HG02798 (cell line): ENCODE data around the gene FUT1.

Source experiments
- ATAC-seq: cut with Tn5 transposase; IDR thresholded peaks from one replicate; pipeline ENCODE4 v1.9.1; 2021; ENCODE audit warnings: mild to moderate bottlenecking; ENCODE audit not compliant: unreplicated experiment, poor library complexity

Gene FUT1

DNA sequence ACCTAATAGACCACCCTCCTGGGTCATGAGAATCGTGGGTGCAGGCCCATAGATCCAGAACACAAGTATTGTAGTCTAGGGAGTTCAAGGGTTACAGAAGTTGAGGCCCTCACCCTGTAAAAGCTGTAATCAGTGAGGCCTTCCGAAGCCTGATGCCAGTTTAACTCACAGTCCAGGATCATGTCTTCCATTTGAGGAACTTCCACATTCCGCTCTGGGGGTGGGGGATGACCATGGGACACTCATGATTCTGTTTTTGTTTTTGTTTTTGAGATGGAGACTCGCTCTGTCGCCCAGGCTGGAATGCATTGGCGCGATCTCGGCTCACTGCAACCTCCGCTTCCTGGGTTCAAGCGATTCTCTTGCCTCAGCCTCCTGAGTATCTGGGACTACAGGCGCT lies 10.3 kb downstream of the FUT1 start:
- no peak for ATAC-seq

DNA sequence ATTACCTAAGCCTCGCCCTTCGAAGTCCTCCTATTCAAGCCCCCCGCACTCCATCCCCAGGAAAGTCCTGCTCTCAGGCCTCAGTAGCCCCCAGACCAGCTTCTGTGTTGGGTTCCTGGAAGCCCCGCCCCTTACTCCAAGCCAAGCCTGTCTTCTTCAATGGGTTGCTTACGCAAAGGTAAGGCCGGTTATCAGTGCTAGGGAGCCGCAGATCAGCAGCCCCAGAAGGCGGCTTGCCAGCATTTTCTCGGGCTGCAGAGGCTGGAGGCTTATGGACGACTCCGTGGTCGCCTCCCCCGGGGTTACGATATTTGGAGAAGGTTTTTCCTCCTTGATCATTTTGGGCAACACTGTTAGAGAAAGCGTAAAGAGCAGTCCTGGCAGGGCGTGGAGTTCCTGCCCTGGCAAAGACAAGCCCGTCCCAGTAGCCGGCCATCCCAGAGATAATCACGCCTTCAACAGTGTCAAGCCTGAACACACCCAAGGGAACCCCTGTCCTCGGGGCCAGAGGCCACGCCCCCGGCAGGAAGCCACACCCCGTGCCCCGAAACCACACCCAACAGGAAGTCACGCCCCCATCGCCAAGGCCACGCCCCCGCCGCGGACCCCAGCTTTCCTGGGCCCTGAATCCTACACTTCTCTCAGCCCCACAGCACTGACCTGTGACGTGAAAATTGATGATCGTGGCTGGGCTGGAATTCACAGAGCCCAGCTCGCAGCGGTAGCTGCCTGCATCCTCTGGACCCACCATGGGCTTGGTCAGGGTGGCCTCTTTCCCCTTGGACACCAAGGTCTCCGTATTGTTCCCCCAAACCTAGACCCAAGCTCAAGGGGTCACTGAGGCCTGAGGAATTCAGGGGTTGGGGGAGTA lies 11.1 kb downstream of the FUT1 start:
- no peak for ATAC-seq

DNA sequence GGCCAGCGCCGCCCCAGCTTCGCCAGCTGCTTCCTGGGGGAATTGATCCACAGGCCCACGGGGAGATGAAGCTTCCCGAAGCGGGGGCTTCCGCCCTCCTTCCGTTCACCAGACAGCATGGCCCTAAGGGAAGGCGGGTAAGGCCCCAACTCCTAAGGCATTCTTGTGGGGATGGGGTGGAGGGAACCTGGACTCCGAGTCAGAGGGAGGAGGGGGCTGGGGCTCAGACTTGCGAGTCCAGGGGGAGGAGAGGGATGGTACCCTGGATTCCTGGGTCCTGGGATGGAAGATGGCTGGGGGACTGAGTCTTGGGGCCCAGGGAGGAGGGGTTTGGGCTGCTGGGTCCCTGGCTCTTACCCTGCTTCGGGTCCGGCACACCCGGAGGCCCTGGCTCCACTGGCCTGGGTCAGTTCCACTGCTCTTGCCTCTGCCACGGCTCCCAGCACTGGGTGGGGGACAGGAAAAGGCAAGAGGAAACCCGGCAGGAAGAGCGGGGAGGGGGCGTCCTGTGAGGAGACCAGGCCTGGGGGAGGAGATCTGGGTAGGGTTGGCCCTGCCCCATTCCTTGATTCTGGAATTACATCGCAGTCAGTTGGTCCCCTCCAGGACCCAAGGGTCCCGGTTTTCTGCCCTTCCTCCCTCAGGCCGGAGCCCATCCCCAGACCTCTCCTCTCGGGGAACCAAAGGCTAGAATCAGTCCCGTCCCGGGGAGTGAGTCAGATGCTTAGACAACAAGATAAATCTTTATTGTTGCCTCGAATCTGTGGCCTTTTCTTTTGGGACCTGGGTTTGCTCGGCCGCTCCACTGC lies 12.1 kb downstream of the FUT1 start, which contains the start of gene RASIP1:
Gene RASIP1 (minus strand): TSS at position 447 of the 809 bp plus-strand sequence. CDS start 328 bp downstream, at position 119.
- no peak for ATAC-seq

DNA sequence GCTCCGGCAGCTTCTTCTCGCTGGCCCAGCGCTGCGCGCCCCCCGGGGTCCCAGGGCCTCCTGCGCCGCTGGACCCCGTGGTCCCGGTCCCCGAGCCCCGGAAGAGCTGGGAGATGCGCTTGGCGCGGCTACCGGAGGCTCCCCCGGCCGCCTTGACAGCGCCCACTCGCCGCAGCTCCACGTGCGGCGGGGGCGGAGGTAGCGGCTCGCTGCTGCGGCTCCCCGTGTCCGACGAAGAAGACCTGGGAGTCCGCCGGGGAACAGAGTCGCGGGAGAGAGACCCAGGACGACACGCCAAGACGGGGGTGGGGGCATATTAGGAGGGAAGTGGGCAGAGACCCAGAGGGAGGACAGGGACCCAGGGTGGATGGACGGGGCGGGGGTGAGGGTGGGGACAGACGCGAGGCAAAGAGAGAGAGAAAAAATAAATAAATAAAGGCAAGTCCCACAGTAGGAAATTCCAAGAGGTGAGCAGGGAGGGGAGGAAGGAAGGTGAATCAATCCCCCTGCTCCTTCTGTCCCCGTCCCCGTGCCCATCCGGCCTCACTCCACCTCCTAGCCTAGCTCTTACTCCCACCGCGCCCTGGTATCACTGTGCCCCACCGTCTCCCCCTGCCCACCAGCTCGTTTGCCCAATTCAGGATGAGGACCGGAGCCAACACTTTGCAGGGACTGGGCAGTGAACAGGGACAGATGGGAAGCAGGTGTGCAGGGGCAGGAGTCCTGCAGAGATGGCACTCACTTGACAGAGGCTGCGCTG lies 12.9 kb downstream of the FUT1 start:
- ATAC-seq, result peak; percentile 5

DNA sequence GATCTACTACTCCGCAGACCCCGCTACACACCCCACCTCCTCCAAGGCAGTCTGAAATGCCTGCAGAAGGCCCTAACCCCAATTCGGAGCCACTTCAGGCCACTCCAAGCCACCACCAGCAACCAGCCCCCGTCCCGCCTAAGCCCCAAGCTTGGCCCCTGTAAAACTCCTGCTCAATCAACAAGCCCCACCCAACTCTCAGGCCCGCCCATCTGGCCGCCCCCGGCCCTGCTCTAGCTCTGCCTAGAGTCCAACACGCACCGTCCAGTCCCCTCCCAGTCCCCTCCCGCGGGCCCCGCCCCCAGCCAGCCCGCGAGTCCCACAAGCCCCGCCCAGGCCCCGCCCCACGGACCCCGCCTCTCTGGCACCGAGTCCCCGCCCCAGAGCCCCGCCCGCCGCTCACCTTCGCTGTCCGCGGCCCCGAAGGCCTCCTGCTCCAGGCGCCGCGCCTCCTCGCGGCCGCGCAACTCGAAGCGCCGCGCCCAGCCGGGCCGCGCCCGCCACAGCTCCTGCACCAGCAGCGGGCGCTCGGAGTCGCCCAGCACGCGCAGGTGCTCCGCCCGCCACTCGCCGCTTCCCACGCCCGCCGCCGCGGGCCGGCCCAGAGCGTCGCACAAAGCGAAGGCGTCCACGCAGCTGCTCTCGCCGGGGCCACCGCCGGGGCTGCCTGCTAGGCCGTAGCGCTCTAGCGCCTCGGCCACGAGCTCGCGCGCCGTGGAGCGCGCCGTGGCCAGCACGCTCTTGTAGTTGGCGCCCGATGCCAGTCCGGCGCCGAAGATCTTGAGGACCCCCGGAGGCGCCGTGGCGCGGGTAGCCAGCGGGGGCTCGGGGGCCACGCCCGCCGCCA lies 13.7 kb downstream of the FUT1 start:
- ATAC-seq, result peak; percentile 92

DNA sequence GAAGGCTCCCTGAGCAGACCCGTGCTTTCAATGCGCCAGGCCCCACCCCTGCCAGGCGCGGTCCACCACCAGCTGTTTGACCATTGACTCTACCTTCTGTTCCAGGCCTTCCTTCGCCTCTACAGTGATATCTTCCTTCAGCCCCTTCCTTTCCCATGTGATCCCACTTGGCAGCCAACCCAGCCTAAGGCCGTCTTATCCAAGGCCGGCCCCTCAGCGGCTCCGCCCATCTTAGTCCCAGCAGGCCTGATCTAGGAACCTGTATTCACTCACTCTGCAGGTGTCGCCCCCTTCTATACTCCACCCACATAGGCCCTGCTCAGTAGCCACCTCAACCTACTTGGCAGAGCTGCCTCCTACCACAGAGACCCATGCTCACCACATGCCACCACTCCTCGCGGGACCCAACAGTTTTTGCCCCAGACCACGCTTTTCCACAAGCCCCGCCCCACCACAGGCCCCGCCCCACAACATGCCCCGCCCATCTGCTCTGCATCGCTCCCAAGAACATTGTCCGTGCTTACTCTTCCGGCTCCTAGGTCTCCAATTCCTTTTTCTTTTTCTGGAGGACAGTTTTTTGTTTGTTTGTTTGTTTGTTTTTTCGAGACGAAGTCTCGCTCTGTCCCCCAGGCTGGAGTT lies 15.0 kb downstream of the FUT1 start:
- no peak for ATAC-seq

DNA sequence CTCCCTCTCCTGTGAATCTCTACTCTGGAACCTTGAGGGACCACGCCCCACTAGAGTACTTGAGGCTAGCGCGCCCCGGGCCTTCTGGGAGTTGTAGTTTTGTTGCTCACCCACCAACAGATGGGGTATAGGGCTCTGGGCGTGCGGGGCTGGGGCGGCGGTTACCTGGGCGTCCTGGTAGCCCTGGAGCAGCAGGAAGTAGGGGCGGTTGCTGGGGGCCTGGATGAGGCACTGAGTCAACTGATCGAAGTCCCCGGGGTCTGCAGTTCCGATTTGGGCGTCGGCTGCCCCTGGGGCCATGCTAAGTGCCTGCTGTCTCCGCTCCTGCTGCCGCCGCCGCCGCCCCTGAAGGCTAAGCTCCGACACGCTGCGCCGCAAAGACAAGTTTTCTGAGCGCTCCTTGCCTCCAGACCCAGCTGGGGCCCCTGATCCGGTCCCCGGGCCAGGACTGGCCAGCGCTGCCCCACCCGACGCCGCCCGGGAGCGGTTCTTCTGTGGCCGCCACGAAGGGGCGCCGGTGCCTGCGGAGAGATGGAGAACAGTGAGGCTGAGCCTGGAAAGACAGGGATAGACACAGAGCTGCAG lies 17.3 kb downstream of the FUT1 start:
- ATAC-seq, result no peak

DNA sequence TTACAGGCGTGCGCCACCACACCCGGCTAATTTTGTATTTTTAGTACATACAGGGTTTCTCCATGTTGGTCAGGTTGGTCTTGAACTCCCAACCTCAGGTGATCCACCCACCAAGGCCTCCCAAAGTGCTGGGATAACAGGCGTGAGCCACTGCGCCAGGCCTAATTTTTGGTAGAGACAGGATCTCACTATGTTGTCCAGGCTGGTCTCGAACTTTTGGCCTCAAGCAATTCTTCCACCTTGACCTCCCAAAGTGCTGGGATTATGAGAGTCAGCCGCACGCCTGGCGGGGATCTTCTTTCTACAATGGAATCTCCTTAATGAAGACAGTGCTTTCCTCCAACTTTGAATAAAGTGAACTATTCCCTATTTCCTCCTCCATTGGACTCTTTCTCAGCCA lies 17.8 kb downstream of the FUT1 start:
- ATAC-seq, result no peak

DNA sequence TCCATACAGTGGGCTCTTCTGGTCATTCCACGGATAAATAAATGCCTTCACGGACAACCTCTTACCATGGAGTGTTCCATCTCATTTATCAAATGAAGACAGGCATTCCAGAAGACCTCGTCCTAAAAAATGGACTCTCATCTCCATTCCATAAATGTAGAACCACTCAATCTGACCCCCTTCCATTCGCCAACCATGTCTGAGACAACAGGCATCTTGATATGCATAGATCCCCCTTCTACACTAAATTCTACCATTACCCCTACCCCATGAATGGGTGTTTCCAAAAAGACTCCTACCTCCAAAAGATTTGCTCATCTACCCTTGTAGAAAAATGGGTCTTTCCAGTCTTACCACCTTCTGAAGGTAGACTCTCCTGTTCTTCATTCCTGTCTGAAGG lies 21.0 kb downstream of the FUT1 start:
- no peak for ATAC-seq

DNA sequence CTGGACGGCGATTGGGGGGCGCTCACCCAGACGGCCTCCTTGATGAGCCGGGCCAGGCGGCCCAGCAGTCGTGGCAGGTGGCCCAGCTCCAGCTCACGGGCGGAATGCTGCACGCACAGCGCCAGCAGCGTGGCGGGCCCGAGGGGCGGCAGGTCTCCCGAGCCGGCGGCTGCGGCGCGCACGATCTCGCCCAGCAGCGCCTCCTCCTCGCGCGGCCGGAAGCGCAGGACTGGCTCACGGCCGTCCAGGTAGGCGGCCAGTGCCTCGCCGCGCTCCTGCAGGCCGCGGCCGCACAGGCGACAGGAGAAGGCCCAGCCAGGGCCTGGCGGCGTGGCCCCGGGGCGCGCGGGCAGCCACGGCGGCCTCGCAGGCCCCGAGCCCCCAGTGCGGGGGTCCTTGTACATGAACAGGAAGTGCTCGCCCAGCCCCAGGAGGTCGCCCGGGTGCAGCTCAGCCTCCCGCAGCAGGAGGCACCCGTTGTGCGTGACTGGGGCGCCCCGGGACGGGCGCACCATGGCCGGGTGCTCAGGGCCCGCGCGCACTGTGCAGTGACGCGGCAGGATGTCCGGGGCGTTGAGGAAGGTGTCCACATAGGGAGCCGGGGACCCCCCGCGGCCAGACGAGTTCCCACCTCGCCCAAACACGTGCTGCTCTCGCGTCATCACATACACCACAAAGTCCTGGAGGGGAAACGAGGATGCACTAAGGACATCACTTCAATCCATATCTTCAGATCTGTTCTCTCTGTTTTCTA lies 23.4 kb downstream of the FUT1 start:
- ATAC-seq, result no peak

DNA sequence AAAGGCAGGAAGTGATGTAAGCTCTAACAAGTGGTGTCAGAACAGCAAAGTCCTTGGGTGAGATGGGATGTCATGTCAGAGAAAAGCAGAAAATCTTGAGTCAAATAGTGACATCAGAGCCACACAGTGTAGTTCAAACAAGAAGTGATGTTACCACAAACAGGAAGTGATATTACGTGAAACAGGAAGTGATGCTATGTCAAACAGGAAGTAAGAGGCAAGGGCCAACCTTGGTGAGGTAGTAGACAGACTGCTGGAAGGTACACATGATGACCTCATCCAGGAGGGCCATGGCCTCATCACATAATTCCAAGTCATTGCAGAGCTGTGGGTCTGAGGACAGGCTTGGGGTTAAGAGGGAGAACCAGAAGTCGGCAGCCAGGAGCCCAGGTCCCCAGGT lies 25.9 kb downstream of the FUT1 start:
- no peak for ATAC-seq

DNA sequence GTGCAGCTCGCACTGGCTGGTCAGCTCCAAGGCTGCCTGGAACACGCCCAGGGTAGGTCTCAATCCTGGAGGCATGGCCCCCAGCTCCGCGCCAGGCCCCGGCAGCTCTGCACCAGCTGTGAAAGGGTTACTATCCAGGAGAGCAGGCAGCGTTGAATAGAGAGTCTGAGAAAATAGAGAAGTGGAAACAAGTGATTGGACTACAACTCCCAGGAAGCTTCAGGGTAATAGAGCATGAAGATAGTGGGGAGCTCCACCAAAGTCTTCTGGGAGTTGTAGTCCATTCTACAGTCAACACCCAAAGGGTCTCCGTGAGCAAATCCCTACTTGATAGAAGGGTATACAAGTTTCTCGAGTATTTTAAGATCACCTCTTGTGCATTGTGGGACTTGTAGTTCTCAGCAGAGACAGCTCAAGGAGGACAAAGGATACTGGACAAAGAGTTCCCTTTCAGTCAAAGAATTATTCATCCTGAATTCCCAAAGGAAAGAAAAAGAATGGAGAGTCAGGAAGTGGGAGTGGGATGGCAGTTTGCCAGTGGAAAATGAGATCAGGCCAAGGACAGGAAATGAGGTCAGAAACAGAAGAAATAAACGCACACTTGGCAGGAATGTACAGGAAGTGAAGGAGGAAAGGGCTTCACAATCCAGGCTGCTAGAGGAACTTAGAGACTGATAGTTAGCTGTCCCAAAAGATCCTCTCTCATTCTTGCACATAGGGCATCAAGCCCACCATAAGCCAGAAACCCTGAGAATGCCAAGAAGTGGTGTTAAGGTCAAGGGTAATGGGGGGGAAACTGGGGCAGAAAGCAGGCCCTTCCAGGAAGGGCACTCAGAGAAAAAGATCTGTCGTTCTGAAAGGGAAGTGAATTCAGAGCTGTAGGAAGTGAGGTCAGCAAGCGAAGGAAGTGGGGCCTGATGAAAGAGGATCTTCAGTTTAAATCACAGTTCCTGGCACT lies 27.4 kb downstream of the FUT1 start:
- no peak for ATAC-seq

DNA sequence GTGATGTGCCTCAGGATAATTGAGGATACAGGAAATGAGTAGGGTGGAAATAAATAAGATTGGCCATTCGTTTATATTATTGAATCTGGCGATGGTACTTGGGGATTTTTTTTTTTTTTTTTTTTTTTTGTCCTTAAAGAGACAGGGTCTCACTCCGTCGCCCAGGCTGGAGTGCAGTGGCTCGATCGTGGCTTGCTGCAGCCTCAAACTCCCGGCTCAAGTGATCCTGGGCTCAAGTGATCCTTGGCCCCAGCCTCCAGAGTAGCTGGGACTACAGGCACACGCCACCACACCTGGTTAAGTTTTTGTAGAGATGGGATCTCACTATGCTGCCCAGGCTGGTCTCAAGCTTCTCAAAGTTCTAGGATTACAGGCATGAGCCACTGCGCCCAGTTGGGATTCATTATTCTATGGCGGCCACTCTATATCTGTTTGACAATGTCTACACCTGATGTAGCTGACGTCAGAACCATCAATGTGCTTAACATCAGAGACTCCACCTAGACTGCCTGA lies 30.2 kb downstream of the FUT1 start:
- ATAC-seq, result no peak

DNA sequence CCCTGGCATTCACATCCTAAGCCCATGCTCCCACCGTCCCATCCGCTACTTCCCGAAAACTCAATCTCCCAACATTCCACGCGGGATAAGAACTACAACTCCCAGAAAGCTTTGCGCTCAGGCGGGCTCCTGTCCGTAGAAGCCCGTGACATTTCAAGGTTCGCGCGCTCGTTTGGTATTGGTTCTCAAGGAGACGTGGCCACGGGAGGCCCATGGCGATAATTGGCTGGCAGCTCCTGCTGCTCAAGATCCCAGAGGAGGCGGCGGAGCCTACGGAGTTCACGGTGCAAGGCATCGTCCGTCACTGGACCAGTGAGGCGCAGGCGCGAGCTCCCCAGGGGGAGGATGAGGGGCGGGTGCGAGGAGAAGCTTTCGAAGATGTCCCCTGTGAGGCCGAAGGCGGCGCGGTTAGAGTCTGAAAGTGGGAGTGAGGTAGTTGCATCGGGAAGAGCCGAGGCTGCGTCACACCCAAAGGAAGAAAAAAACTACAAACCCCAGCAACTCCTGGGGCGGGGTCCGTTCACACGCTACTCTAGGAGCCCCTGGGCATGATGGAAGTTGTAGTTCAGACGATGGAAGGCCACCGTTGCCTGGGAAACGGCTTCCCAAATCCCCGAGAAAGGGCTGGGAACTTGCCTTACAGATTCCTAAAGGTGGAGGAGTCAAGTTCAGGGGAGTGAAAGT lies 31.7 kb downstream of the FUT1 start:
- ATAC-seq, result peak; percentile 90

DNA sequence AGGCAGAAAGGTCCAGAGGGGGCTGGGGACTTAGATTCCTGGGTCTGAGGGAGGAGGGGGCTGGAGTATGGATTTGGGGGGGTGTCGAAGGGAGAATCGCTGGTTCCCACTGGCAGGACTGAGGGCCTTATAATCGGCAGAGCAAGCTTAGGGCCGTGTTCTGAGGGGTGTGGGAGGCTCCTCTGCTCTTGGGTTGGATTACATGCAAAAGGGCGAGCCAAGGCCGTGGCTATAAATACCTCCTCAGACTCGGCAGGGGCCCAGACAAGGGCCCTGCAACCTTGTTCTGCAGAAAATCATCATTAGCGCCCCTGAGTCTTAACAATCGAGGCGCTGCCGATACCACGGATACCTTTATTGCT lies 32.2 kb downstream of the FUT1 start:
- ATAC-seq, result no peak
